Lung (tissue), 12 donors: ENCODE results near the gene RPL26. TPM values are rescaled to one million over a fixed set of nuclear protein-coding genes. Genes with fewer than 3 reads are reported as not detected.

Experiments
- ATAC-seq: fragments of 200-7000 bp; cut with Tn5 transposase; one replicate; pipeline ENCODE4 v1.9.1; 2020; ENCODE audit warnings: moderate number of reproducible peaks; ENCODE audit not compliant: insufficient read depth, low FRiP score
- DNase-seq, 3 donors: peaks; one replicate each; pipeline ENCODE4 v3.0.0-alpha.2; 2013 to 2017
- H3K27ac ChIP-seq, 2 donors: one replicate each; pipeline ENCODE4 v1.5.1; 2013; ENCODE audit warnings: mild to moderate bottlenecking in 2 of 2, moderate library complexity in 2 of 2, control low read depth in 1 of 2, inconsistent platforms in 1 of 2, low read depth in 1 of 2, low read length in 1 of 2
- H3K27me3 ChIP-seq, 3 donors: one replicate each; pipeline ENCODE4 v1.5.1; 2013; ENCODE audit warnings: low read length in 2 of 3; ENCODE audit not compliant: control insufficient read depth in 3 of 3, insufficient read depth in 3 of 3
- H3K36me3 ChIP-seq, 4 donors: one replicate each; pipeline ENCODE4 v1.5.1; 2013; ENCODE audit warnings: low read length in 4 of 4, mild to moderate bottlenecking in 1 of 4, moderate library complexity in 1 of 4; ENCODE audit not compliant: control insufficient read depth in 4 of 4, insufficient read depth in 4 of 4
- H3K4me1 ChIP-seq, 5 donors: one replicate each; pipeline ENCODE4 v1.5.1; 2013; ENCODE audit warnings: low read length in 5 of 5, mild to moderate bottlenecking in 2 of 5, moderate library complexity in 1 of 5; ENCODE audit not compliant: control insufficient read depth in 5 of 5, insufficient read depth in 5 of 5
- H3K4me3 ChIP-seq: one replicate; pipeline ENCODE4 v1.5.1; 2013; ENCODE audit warnings: mild to moderate bottlenecking, control low read depth, moderate library complexity
- H3K9ac ChIP-seq, 2 donors: one replicate each; pipeline ENCODE4 v1.5.1; 2013; ENCODE audit warnings: low read length in 2 of 2, control low read depth in 1 of 2; ENCODE audit not compliant: insufficient read depth in 1 of 2
- H3K9me3 ChIP-seq, 4 donors: one replicate each; pipeline ENCODE4 v1.5.1; 2013; ENCODE audit warnings: low read length in 3 of 4, mild to moderate bottlenecking in 1 of 4, moderate library complexity in 1 of 4; ENCODE audit not compliant: control insufficient read depth in 4 of 4, insufficient read depth in 3 of 4
- WGBS, 2 donors: extraction: QIAGEN DNeasy Blood & Tissue Kit; methylation state at CpG; one replicate each; pipeline ENCODE4 v1.1.7; 2013; 5-methylcytosine and 5-hydroxymethylcytosine counted together
- polyA plus RNA-seq, 2 donors: library from polyadenylated mRNA; stranded (reverse); fragments of 200-250 nt; gene quantifications; one replicate each; pipeline ENCODE4 v1.2.1, GENCODE V29; 2013
- total RNA-seq, 2 donors: library from RNA; depleted of rRNA in 1 of 2; stranded (reverse); fragments of >200 nt in 1 of 2; gene quantifications; one replicate each; pipeline ENCODE4 v1.2.1, GENCODE V29; 2014 to 2021
- TF ChIP-seq, protein P1 (sequence below): IDR thresholded peaks from 2 replicates; pipeline ENCODE4 v1.5.1; 2012; ENCODE audit warnings: mild to moderate bottlenecking; ENCODE audit errors: control extremely low read depth, extremely low read depth
- donor health status: control.
- donor health status: control.
- donor health status: Bipolar disorder and iron deficiency.
- donor health status: healthy.
- donor health status: DM: yes; HTN: yes; CAD: no.

RPL26 gene
- total and polyA plus RNA-seq, 4 donors, result 1,016 to 2,820 (median 2,607) TPM

DNA sequence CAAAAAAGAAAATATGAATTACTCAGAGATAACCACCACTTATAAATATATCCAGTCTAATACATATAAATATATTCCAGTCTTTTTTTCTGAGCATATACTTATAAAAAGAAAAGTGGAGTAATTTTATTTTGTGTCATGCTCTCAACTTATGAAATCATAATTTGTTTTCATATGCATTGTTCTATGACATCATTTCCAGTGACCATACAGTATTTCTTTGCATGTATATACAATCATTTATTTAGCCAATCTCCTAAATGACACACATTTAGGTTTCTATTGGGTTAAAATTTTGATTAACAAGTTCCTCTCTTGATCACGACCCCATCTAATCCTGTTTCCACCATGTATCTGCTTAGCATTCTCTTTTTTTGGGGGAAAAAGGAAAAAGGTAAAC, 36.3 kb upstream of the RPL26 start:
- Histone ChIP-seq H3K36me3 (no peaks in the 10 kb centered on the region), H3K4me1 (peaks cover 0 to 13% (median 7%) of the 10 kb centered on the region in 5 donors), H3K9me3 (no peaks in the 10 kb centered on the region), H3K27ac (no peak overlapping the region), H3K9ac (no peak overlapping the region), H3K27me3 (peaks cover 0 to 12% (median 0%) of the 10 kb centered on the region in 3 donors), H3K4me3 (no peak overlapping the region)
- DNase-seq (no peak), ATAC-seq (no peak)
- TF ChIP-seq, protein P1, sequence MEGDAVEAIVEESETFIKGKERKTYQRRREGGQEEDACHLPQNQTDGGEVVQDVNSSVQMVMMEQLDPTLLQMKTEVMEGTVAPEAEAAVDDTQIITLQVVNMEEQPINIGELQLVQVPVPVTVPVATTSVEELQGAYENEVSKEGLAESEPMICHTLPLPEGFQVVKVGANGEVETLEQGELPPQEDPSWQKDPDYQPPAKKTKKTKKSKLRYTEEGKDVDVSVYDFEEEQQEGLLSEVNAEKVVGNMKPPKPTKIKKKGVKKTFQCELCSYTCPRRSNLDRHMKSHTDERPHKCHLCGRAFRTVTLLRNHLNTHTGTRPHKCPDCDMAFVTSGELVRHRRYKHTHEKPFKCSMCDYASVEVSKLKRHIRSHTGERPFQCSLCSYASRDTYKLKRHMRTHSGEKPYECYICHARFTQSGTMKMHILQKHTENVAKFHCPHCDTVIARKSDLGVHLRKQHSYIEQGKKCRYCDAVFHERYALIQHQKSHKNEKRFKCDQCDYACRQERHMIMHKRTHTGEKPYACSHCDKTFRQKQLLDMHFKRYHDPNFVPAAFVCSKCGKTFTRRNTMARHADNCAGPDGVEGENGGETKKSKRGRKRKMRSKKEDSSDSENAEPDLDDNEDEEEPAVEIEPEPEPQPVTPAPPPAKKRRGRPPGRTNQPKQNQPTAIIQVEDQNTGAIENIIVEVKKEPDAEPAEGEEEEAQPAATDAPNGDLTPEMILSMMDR, result no peak
- WGBS, 2 donors, result 43% methylated on average over 1 of the region's 1 CpG

DNA sequence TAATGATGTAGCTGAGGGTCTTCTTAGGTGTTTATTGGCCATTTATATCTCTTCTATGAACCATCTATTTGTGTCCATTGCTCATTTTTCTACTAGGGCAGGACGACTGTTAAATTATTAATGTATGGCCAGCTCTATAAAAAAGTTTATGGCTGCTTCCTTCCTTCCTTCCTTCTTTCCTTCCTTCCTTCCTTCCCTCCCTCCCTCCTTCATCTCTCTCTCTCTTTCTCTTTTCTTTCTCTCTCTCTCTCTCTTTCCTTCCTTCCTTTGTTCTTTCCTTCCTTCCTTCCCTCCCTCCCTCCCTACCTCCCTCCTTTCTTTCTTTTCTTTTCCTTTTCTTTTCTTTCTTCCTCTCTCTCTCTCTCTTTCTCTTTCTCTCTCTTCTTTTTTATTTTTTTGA, 35.5 kb upstream of the RPL26 start:
- TF ChIP-seq, protein P1, result no peak
- WGBS, 2 donors, result 54 to 73% methylated on average over 1 of the region's 1 CpG
- ATAC-seq, result no peak
- DNase-seq, result no peak
- no peaks in the 10 kb centered on the region for H3K9me3 ChIP-seq
- H3K36me3 ChIP-seq, result no peaks in the 10 kb centered on the region
- peaks cover 0 to 12% (median 0%) of the 10 kb centered on the region in 3 donors for H3K27me3 ChIP-seq
- H3K9ac ChIP-seq, result no peak overlapping the region
- H3K4me3 ChIP-seq, result no peak overlapping the region
- peaks cover 0 to 13% (median 7%) of the 10 kb centered on the region in 5 donors for H3K4me1 ChIP-seq
- H3K27ac ChIP-seq, result no peak overlapping the region

DNA sequence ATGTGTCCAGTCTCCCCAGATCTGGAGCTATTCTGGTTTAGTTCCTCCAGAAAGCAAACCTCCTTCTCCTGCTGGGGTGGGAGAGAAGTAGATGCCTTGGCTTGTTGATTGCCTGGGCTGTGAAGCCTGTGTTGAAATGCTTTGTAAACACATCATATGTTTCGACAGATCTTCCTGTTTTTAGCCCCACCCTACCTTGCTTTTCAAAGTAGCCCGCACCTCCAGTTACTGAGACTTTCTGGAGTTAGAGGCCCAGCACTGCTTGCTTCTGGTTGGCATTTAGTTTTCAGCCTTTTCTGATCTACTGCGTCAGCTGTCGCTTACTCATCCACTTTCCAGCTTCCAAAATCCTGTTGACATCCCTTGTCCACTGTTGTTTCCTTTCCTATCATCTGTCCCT, 34.8 kb upstream of the RPL26 start:
- Histone ChIP-seq H3K4me1 (peaks cover 0 to 13% (median 7%) of the 10 kb centered on the region in 5 donors), H3K36me3 (no peaks in the 10 kb centered on the region), H3K9ac (no peak overlapping the region), H3K9me3 (no peaks in the 10 kb centered on the region), H3K4me3 (no peak overlapping the region), H3K27ac (no peak overlapping the region), H3K27me3 (peaks cover 0 to 12% (median 0%) of the 10 kb centered on the region in 3 donors)
- DNase-seq (no peak), ATAC-seq (no peak)
- TF ChIP-seq, protein P1, result no peak
- 50 to 70% methylated on average over 4 of the region's 4 CpGs for WGBS, 2 donors

DNA sequence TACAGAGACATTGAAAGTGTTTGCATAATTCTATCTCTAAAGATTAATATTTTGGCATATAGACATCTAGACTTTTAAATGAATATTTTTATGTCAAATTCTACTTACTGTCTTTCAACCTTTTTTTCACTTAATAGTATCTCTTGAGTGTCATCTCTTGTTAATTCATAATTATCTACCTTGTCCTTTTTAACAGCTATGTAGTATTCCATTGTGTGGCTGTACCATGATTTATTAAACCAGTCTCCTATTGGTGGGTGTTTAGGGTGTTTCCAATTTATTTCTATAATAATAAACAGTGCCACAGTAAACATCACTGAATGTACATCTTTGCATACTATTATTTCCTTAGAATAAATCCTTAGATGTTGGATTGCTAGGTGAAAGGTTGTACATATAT, 30.9 kb upstream of the RPL26 start:
- Histone ChIP-seq H3K27me3 (peaks cover 0 to 9% (median 0%) of the 10 kb centered on the region in 3 donors), H3K4me3 (no peak overlapping the region), H3K9ac (no peak overlapping the region), H3K27ac (no peak overlapping the region), H3K36me3 (no peaks in the 10 kb centered on the region), H3K9me3 (no peaks in the 10 kb centered on the region), H3K4me1 (peaks cover 0 to 3% (median 0%) of the 10 kb centered on the region in 5 donors)
- no peak for DNase-seq
- no peak for ATAC-seq
- TF ChIP-seq, protein P1, result no peak
